Vagina (tissue), 2 donors: ENCODE data around the gene IER5. TPM values are rescaled to one million over a fixed set of nuclear protein-coding genes. Genes with fewer than 3 reads are reported as not detected.

Experiments
- DNase-seq, 2 donors: peaks; one replicate each; pipeline ENCODE4 v3.0.0-alpha.2; 2017; ENCODE audit errors: extremely low spot score in 2 of 2
- H3K27ac ChIP-seq: fragments of 200-600 bp; sonication (generic); one replicate; pipeline ENCODE4 v1.5.1; 2019
- H3K27me3 ChIP-seq: fragments of 200-600 bp; sonication (generic); one replicate; pipeline ENCODE4 v1.5.1; 2019
- H3K36me3 ChIP-seq, 2 donors: fragments of 200-600 bp; sonication (generic); one replicate each; pipeline ENCODE4 v1.5.1; 2017 to 2019
- H3K4me1 ChIP-seq: fragments of 200-600 bp; sonication (generic); one replicate; pipeline ENCODE4 v1.5.1; 2019
- H3K4me3 ChIP-seq, 2 donors: fragments of 200-600 bp; sonication (generic); 1 replicate in 1 of 2; 2 replicates in 1 of 2; pipeline ENCODE4 v1.5.1; 2016 to 2019
- H3K9me3 ChIP-seq: fragments of 200-600 bp; sonication (generic); one replicate; pipeline ENCODE4 v1.5.1; 2019
- CTCF ChIP-seq, 3 experiments: fragments of 450-650 bp in 2 of 3; fragments of 200-600 bp in 1 of 3; sonication (generic) in 1 of 3; IDR thresholded peaks; one replicate each; pipeline ENCODE4 v1.5.1; 2017 to 2019; ENCODE audit warnings: antibody characterized with exemption in 3 of 3, mild to moderate bottlenecking in 2 of 3, moderate library complexity in 2 of 3
- POLR2A ChIP-seq, 2 donors: fragments of 450-650 bp; IDR thresholded peaks; one replicate each; pipeline ENCODE4 v1.6.1; 2017; ENCODE audit warnings: antibody characterized with exemption in 2 of 2, mild to moderate bottlenecking in 2 of 2, moderate library complexity in 2 of 2
- POLR2AphosphoS5 ChIP-seq, 2 donors: sonication (generic); formaldehyde crosslinking; IDR thresholded peaks; one replicate each; pipeline ENCODE4 v1.9.0; 2017; ENCODE audit warnings: antibody characterized with exemption in 2 of 2, mild to moderate bottlenecking in 2 of 2, low read depth in 1 of 2; ENCODE audit not compliant: insufficient read depth in 1 of 2
- intact Hi-C: fragments of 100-400 bp; cut with DNase I; formaldehyde crosslinking; loops from one replicate; pipeline ENCODE4 v1.15.1; 2023
- total RNA-seq: library from RNA; depleted of rRNA; stranded (reverse); fragments of >200 nt; gene quantifications from one replicate; pipeline ENCODE4 v1.2.3, GENCODE V29; 2016

IER5 gene
- total RNA-seq, 1 donor from 2014 or later, result 13.0 TPM

- peaks cover 27% of the 10 kb centered on the region for H3K4me1 ChIP-seq
- intact Hi-C loops, result no loop called here
- no peak overlapping the region for H3K4me3 ChIP-seq
- TF ChIP-seq CTCF (IDR thresholded peaks at IDR 0.05), result no peak
- TF ChIP-seq POLR2A (IDR thresholded peaks at IDR 0.05), result no peak
- no peak for TF ChIP-seq POLR2AphosphoS5 (IDR thresholded peaks at IDR 0.05; ENCODE audit: insufficient read depth in 1 of 2, low read depth in 1 of 2)
- H3K27ac ChIP-seq, result no peak overlapping the region
- no peaks in the 10 kb centered on the region for H3K9me3 ChIP-seq
- H3K27me3 ChIP-seq, result no peaks in the 10 kb centered on the region
- DNase-seq, result no peak
- H3K36me3 ChIP-seq, result no peaks in the 10 kb centered on the region
Observed at GRCh38 chr1:181129771-181130606, 41.5 kb downstream of the IER5 start.

DNA sequence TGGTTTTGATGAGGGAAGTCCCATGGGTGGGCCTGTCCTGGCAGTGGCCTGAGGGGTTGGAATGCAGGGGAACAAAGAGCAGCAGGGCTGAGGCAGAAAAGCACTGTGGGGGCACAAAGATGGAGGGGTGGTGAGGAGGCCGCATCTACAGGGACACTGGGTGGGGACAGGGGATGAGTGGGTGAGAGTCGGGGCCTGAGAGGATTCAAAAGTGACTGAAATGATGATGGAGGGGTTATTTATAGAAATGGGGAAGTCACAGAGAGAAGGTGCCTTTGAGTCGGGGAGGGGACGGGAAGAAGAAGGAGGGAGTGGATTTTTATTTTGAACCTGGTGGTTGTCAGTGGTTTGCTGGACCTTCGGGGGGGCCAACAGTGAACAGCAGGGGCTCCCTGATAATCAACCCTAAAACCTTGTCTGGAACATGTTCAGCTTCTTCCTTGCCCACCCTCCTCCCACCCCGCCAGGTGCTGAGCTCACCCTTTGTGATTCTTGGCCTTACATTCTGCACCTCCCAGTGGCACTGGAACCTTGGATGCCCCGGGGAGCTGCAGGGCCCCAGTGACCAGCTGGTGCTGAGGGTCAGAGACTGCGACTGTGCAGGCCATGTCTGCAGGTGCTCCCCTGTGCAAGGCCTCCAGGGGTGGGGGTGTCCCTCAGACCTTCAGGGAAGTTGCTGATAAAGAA lies 42.9 kb downstream of the IER5 start:
- no peak overlapping the region for H3K27ac ChIP-seq
- TF ChIP-seq POLR2A (IDR thresholded peaks at IDR 0.05) (no peak), POLR2AphosphoS5 (IDR thresholded peaks at IDR 0.05; ENCODE audit: insufficient read depth in 1 of 2, low read depth in 1 of 2) (no peak), CTCF (IDR thresholded peaks at IDR 0.05) (no peak)
- H3K27me3 ChIP-seq, result no peaks in the 10 kb centered on the region
- DNase-seq, result no peak
- H3K4me3 ChIP-seq, result no peak overlapping the region
- intact Hi-C loops, result no loop called here
- no peaks in the 10 kb centered on the region for H3K36me3 ChIP-seq
- no peaks in the 10 kb centered on the region for H3K9me3 ChIP-seq
- peaks cover 41% of the 10 kb centered on the region for H3K4me1 ChIP-seq

- H3K36me3 ChIP-seq, result no peaks in the 10 kb centered on the region
- H3K4me1 ChIP-seq, result peaks cover 38% of the 10 kb centered on the region
- H3K27ac ChIP-seq, result no peak overlapping the region
- TF ChIP-seq POLR2AphosphoS5 (IDR thresholded peaks at IDR 0.05; ENCODE audit: insufficient read depth in 1 of 2, low read depth in 1 of 2) (no peak), POLR2A (IDR thresholded peaks at IDR 0.05) (no peak), CTCF (IDR thresholded peaks at IDR 0.05) (no peak)
- DNase-seq, result no peak
- intact Hi-C loops, result no loop called here
- no peaks in the 10 kb centered on the region for H3K9me3 ChIP-seq
- no peak overlapping the region for H3K4me3 ChIP-seq
- H3K27me3 ChIP-seq, result no peaks in the 10 kb centered on the region
Observed at GRCh38 chr1:181133441-181133951, 45.0 kb downstream of the IER5 start.

DNA sequence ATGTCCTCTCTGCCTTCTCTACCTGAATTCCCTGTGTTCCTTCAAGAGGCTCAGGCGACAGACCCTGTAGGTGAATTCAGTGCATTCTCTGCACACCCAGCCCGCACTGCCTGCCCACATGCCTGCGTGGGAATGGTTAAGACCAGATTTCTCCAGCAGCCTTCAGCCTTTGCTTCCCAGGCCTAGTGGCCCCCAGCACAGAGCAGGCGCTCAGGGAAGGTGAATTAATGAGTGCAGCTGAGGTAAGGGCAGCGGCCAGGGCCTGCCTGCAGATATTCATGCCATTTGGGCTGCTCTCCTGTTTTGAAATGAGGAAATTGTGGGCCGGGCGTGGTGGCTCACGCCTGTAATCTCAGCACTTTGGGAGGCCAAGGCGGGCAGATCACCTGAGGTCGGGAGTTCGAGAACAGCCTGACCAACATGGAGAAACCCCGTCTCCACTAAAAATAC lies 45.5 kb downstream of the IER5 start:
- no peak overlapping the region for H3K4me3 ChIP-seq
- H3K9me3 ChIP-seq, result no peaks in the 10 kb centered on the region
- intact Hi-C loops, result no loop called here
- H3K27me3 ChIP-seq, result no peaks in the 10 kb centered on the region
- H3K4me1 ChIP-seq, result peaks cover 33% of the 10 kb centered on the region
- no peaks in the 10 kb centered on the region for H3K36me3 ChIP-seq
- no peak for DNase-seq
- H3K27ac ChIP-seq, result no peak overlapping the region
- TF ChIP-seq CTCF (IDR thresholded peaks at IDR 0.05) (no peak), POLR2AphosphoS5 (IDR thresholded peaks at IDR 0.05; ENCODE audit: insufficient read depth in 1 of 2, low read depth in 1 of 2) (no peak), POLR2A (IDR thresholded peaks at IDR 0.05) (no peak)
